HG03139 (cell line): ENCODE data around the gene NOXO1.
"Not testable (repeated sequence)": the region's sequence is repeated elsewhere in the genome, so short reads cannot be mapped to it uniquely, and the experiment has no call there.

Experiments
- ATAC-seq: cut with Tn5 transposase; IDR thresholded peaks from one replicate; pipeline ENCODE4 v1.9.1; 2021; ENCODE audit not compliant: unreplicated experiment

Gene NOXO1

GRCh38 chr16:1963806-1964505 is 17.3 kb downstream of the NOXO1 start:
- no peak for ATAC-seq

GRCh38 chr16:1962161-1963153 is 18.8 kb downstream of the NOXO1 start:
- not testable (repeated sequence) for ATAC-seq

GRCh38 chr16:1961651-1962067 is 19.6 kb downstream of the NOXO1 start:
- no peak for ATAC-seq

- no peak for ATAC-seq
Measured at GRCh38 chr16:1960665-1961630, 20.3 kb downstream of the NOXO1 start.

GRCh38 chr16:1959269-1960039 is 21.8 kb downstream of the NOXO1 start, which contains the start of gene NDUFB10:
TSS of gene NDUFB10 (plus strand) at chr16:1959538. CDS start at chr16:1959625, 87 bp downstream.
- peak; percentile 45 for ATAC-seq

- no peak for ATAC-seq
Measured at GRCh38 chr16:1958715-1959268, 22.5 kb downstream of the NOXO1 start.

- not testable (repeated sequence) for ATAC-seq
Measured at GRCh38 chr16:1958143-1958491, 23.2 kb downstream of the NOXO1 start.

- not testable (repeated sequence) for ATAC-seq
Measured at GRCh38 chr16:1957434-1958142, 23.7 kb downstream of the NOXO1 start.

GRCh38 chr16:1953734-1954133 is 27.5 kb downstream of the NOXO1 start:
- ATAC-seq, result no peak

GRCh38 chr16:1950559-1950958 is 30.7 kb downstream of the NOXO1 start:
- no peak for ATAC-seq

GRCh38 chr16:1950047-1950446 is 31.2 kb downstream of the NOXO1 start:
- no peak for ATAC-seq

GRCh38 chr16:1949507-1949906 is 31.8 kb downstream of the NOXO1 start:
- ATAC-seq, result no peak

GRCh38 chr16:1947369-1947670 is 33.9 kb downstream of the NOXO1 start:
- ATAC-seq, result no peak

- no peak for ATAC-seq
Measured at GRCh38 chr16:1946495-1947368, 34.5 kb downstream of the NOXO1 start.

- no peak for ATAC-seq
Measured at GRCh38 chr16:1945559-1946391, 35.5 kb downstream of the NOXO1 start.

- ATAC-seq, result no peak
Measured at GRCh38 chr16:1944612-1945199, 36.6 kb downstream of the NOXO1 start.
